Activated naive CD8-positive, alpha-beta T cell (primary cell): ENCODE data around the gene DMAP1.

Experiments
- H3K27ac Mint-ChIP-seq: one replicate; pipeline ENCODE4 v1.8.0; 2021; ENCODE audit warnings: mixed read lengths
- H3K27me3 Mint-ChIP-seq: one replicate; pipeline ENCODE4 v1.8.0; 2021; ENCODE audit warnings: mixed read lengths
- H3K36me3 Mint-ChIP-seq: one replicate; pipeline ENCODE4 v1.8.0; 2021; ENCODE audit warnings: mixed read lengths
- H3K4me1 Mint-ChIP-seq: one replicate; pipeline ENCODE4 v1.8.0; 2021; ENCODE audit warnings: low read depth, mixed read lengths
- H3K4me3 Mint-ChIP-seq: one replicate; pipeline ENCODE4 v1.8.0; 2021; ENCODE audit warnings: mild to moderate bottlenecking, mixed read lengths
- H3K9me3 Mint-ChIP-seq: one replicate; pipeline ENCODE4 v1.8.0; 2021; ENCODE audit warnings: low read depth, mixed read lengths

The DMAP1 gene

GRCh38 chr1:44259090-44259489 is 45.8 kb downstream of the DMAP1 start:
- Mint-ChIP-seq H3K4me3 (no peak overlapping the region), H3K36me3 (peaks cover 10% of the 10 kb centered on the region), H3K27ac (no peak overlapping the region), H3K9me3 (no peaks in the 10 kb centered on the region), H3K27me3 (no peaks in the 10 kb centered on the region), H3K4me1 (peaks cover 3% of the 10 kb centered on the region)

GRCh38 chr1:44260792-44261170 is 47.5 kb downstream of the DMAP1 start:
- Mint-ChIP-seq H3K4me1 (peaks cover 13% of the 10 kb centered on the region), H3K27me3 (no peaks in the 10 kb centered on the region), H3K27ac (no peak overlapping the region), H3K36me3 (peaks cover 10% of the 10 kb centered on the region), H3K9me3 (no peaks in the 10 kb centered on the region), H3K4me3 (no peak overlapping the region)

GRCh38 chr1:44261171-44261817 is 48.0 kb downstream of the DMAP1 start:
- Mint-ChIP-seq H3K9me3 (no peaks in the 10 kb centered on the region), H3K4me1 (peaks cover 16% of the 10 kb centered on the region), H3K27me3 (no peaks in the 10 kb centered on the region), H3K36me3 (peaks cover 10% of the 10 kb centered on the region), H3K4me3 (no peak overlapping the region), H3K27ac (no peak overlapping the region)

GRCh38 chr1:44261962-44262361 is 48.7 kb downstream of the DMAP1 start:
- Mint-ChIP-seq H3K4me3 (no peak overlapping the region), H3K27ac (no peak overlapping the region), H3K4me1 (peaks cover 16% of the 10 kb centered on the region), H3K27me3 (no peaks in the 10 kb centered on the region), H3K36me3 (peaks cover 10% of the 10 kb centered on the region), H3K9me3 (no peaks in the 10 kb centered on the region)

- no peak overlapping the region for H3K4me3 Mint-ChIP-seq
Measured at GRCh38 chr1:44262414-44262813, 49.1 kb downstream of the DMAP1 start.

GRCh38 chr1:44262816-44263567 is 49.7 kb downstream of the DMAP1 start:
- Mint-ChIP-seq H3K27ac (no peak overlapping the region), H3K36me3 (peaks cover 7% of the 10 kb centered on the region), H3K4me3 (no peak overlapping the region), H3K9me3 (no peaks in the 10 kb centered on the region), H3K27me3 (no peaks in the 10 kb centered on the region), H3K4me1 (peaks cover 16% of the 10 kb centered on the region)

More at GRCh38 chr1:44262414-44262813, 49.1 kb downstream of the DMAP1 start:
- H3K27ac Mint-ChIP-seq: no peak overlapping the region
- H3K27me3 Mint-ChIP-seq: no peaks in the 10 kb centered on the region
- peaks cover 10% of the 10 kb centered on the region for H3K36me3 Mint-ChIP-seq
- H3K4me1 Mint-ChIP-seq: peaks cover 16% of the 10 kb centered on the region
- no peaks in the 10 kb centered on the region for H3K9me3 Mint-ChIP-seq

GRCh38 chr1:44263568-44264450 is 50.5 kb downstream of the DMAP1 start:
- H3K4me3 Mint-ChIP-seq: no peak overlapping the region
- H3K27me3 Mint-ChIP-seq: no peaks in the 10 kb centered on the region

GRCh38 chr1:44264451-44264771 is 51.1 kb downstream of the DMAP1 start:
- H3K27ac Mint-ChIP-seq: no peak overlapping the region
- H3K27me3 Mint-ChIP-seq: no peaks in the 10 kb centered on the region
- no peak overlapping the region for H3K4me3 Mint-ChIP-seq
- peaks cover 7% of the 10 kb centered on the region for H3K36me3 Mint-ChIP-seq
- H3K4me1 Mint-ChIP-seq: peaks cover 16% of the 10 kb centered on the region
- no peaks in the 10 kb centered on the region for H3K9me3 Mint-ChIP-seq

More at GRCh38 chr1:44263568-44264450, 50.5 kb downstream of the DMAP1 start:
- Mint-ChIP-seq H3K4me1 (peaks cover 16% of the 10 kb centered on the region), H3K27ac (no peak overlapping the region), H3K9me3 (no peaks in the 10 kb centered on the region), H3K36me3 (peaks cover 7% of the 10 kb centered on the region)

GRCh38 chr1:44265656-44266358 is 52.5 kb downstream of the DMAP1 start:
- H3K9me3 Mint-ChIP-seq: no peaks in the 10 kb centered on the region
- H3K36me3 Mint-ChIP-seq: peaks cover 7% of the 10 kb centered on the region
- peak overlapping the region; percentile 29 for H3K27ac Mint-ChIP-seq
- H3K4me3 Mint-ChIP-seq: no peak overlapping the region
- peaks cover 15% of the 10 kb centered on the region for H3K4me1 Mint-ChIP-seq
- no peaks in the 10 kb centered on the region for H3K27me3 Mint-ChIP-seq

- H3K36me3 Mint-ChIP-seq: peaks cover 6% of the 10 kb centered on the region
- H3K27ac Mint-ChIP-seq: no peak overlapping the region
- peaks cover 13% of the 10 kb centered on the region for H3K4me1 Mint-ChIP-seq
- no peak overlapping the region for H3K4me3 Mint-ChIP-seq
- H3K9me3 Mint-ChIP-seq: no peaks in the 10 kb centered on the region
- H3K27me3 Mint-ChIP-seq: no peaks in the 10 kb centered on the region
Measured at GRCh38 chr1:44266400-44267344, 53.4 kb downstream of the DMAP1 start.

GRCh38 chr1:44267438-44267837 is 54.2 kb downstream of the DMAP1 start:
- Mint-ChIP-seq H3K36me3 (peaks cover 4% of the 10 kb centered on the region), H3K4me1 (peaks cover 13% of the 10 kb centered on the region), H3K27ac (no peak overlapping the region), H3K4me3 (no peak overlapping the region), H3K27me3 (no peaks in the 10 kb centered on the region), H3K9me3 (no peaks in the 10 kb centered on the region)

- Mint-ChIP-seq H3K4me1 (peaks cover 13% of the 10 kb centered on the region), H3K9me3 (no peaks in the 10 kb centered on the region), H3K36me3 (peaks cover 4% of the 10 kb centered on the region), H3K4me3 (no peak overlapping the region), H3K27me3 (no peaks in the 10 kb centered on the region), H3K27ac (no peak overlapping the region)
Measured at GRCh38 chr1:44268054-44268453, 54.8 kb downstream of the DMAP1 start.
